HEK293 (cell line): ENCODE results near the gene PROM2.

ENCODE experiments used
- BCL6B ChIP-seq: fragments of 450-650 bp; formaldehyde crosslinking; IDR thresholded peaks from 2 replicates; pipeline ENCODE4 v1.5.1; 2017; ENCODE audit warnings: missing biosample characterization, missing genetic modification characterization
- CTCF ChIP-seq: fragments of 450-650 bp; formaldehyde crosslinking; IDR thresholded peaks from 2 replicates; pipeline ENCODE4 v1.5.1; 2016; ENCODE audit warnings: missing biosample characterization, missing genetic modification characterization
- MZF1 ChIP-seq: fragments of 450-650 bp; formaldehyde crosslinking; IDR thresholded peaks from 2 replicates; pipeline ENCODE4 v1.5.1; 2017; ENCODE audit warnings: missing biosample characterization, missing genetic modification characterization, borderline replicate concordance
- YY1 ChIP-seq: fragments of 450-650 bp; formaldehyde crosslinking; IDR thresholded peaks from 2 replicates; pipeline ENCODE4 v1.5.1; 2018; ENCODE audit warnings: missing biosample characterization, missing genetic modification characterization
- ZBTB1 ChIP-seq: fragments of 450-650 bp; formaldehyde crosslinking; IDR thresholded peaks from 2 replicates; pipeline ENCODE4 v1.5.1; 2016; ENCODE audit warnings: missing biosample characterization, missing genetic modification characterization
- ZBTB20 ChIP-seq: fragments of 450-650 bp; formaldehyde crosslinking; IDR thresholded peaks from 2 replicates; pipeline ENCODE4 v1.5.1; 2016; ENCODE audit warnings: missing biosample characterization, missing genetic modification characterization
- ZNF302 ChIP-seq: fragments of 450-650 bp; formaldehyde crosslinking; IDR thresholded peaks from 2 replicates; pipeline ENCODE4 v1.5.1; 2016; ENCODE audit warnings: missing biosample characterization, missing genetic modification characterization, low read depth
- ZNF501 ChIP-seq: fragments of 450-650 bp; formaldehyde crosslinking; IDR thresholded peaks from 2 replicates; pipeline ENCODE4 v1.5.1; 2016; ENCODE audit warnings: missing biosample characterization, missing genetic modification characterization
- ZNF585B ChIP-seq: fragments of 450-650 bp; formaldehyde crosslinking; IDR thresholded peaks from 2 replicates; pipeline ENCODE4 v1.5.1; 2016; ENCODE audit warnings: missing biosample characterization, missing genetic modification characterization
- ZNF626 ChIP-seq: fragments of 450-650 bp; sonication (Bioruptor Pico); formaldehyde crosslinking; IDR thresholded peaks from 2 replicates; pipeline ENCODE4 v1.5.1; 2018; ENCODE audit warnings: missing biosample characterization, missing genetic modification characterization, inconsistent platforms
- ZNF830 ChIP-seq: fragments of 450-650 bp; IDR thresholded peaks from 2 replicates; pipeline ENCODE4 v1.5.0; 2018; ENCODE audit warnings: missing biosample characterization, missing genetic modification characterization, low read depth, mild to moderate bottlenecking, moderate library complexity
- TF ChIP-seq, protein P1 (sequence below): fragments of 450-650 bp; formaldehyde crosslinking; IDR thresholded peaks from 2 replicates; pipeline ENCODE4 v1.5.1; 2016; ENCODE audit warnings: missing biosample characterization, missing genetic modification characterization
- TF ChIP-seq, protein P2 (sequence below): fragments of 450-650 bp; formaldehyde crosslinking; IDR thresholded peaks from 2 replicates; pipeline ENCODE4 v1.5.1; 2016; ENCODE audit warnings: missing biosample characterization, missing genetic modification characterization, borderline replicate concordance

DNA sequence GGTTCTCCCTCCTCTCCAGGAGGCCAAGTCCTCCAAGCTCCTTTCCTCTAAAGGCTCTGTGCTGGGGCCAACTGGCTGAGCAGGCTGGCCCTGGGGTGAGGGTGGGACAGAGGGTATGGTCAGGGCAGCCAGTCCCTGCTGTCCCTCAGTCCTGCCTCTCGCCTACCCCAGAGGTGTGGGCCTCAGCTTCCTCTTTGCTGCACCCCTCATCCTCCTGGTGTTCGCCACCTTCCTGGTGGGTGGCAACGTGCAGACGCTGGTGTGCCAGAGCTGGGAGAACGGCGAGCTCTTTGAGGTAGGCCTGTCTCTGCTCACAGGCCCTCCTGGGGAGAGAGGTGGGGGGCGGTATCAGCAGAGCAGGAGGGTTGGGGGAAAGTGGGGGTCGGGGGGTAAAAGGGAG is 6.8 kb downstream of the PROM2 start:
- no peak for TF ChIP-seq CTCF
- no peak for TF ChIP-seq ZNF302
- TF ChIP-seq ZBTB20: no peak
- no peak for TF ChIP-seq ZNF501 (tag by site-specific recombination)
- TF ChIP-seq ZBTB1 (tag by site-specific recombination): no peak
- no peak for TF ChIP-seq ZNF626
- TF ChIP-seq, protein P1, sequence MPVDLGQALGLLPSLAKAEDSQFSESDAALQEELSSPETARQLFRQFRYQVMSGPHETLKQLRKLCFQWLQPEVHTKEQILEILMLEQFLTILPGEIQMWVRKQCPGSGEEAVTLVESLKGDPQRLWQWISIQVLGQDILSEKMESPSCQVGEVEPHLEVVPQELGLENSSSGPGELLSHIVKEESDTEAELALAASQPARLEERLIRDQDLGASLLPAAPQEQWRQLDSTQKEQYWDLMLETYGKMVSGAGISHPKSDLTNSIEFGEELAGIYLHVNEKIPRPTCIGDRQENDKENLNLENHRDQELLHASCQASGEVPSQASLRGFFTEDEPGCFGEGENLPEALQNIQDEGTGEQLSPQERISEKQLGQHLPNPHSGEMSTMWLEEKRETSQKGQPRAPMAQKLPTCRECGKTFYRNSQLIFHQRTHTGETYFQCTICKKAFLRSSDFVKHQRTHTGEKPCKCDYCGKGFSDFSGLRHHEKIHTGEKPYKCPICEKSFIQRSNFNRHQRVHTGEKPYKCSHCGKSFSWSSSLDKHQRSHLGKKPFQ (tag by site-specific recombination): no peak
- TF ChIP-seq ZNF830 (tag by site-specific recombination): no peak
- no peak for TF ChIP-seq BCL6B (tag by site-specific recombination)
- TF ChIP-seq ZNF585B (tag by site-specific recombination): no peak
- no peak for TF ChIP-seq YY1
- TF ChIP-seq MZF1: no peak
- TF ChIP-seq, protein P2, sequence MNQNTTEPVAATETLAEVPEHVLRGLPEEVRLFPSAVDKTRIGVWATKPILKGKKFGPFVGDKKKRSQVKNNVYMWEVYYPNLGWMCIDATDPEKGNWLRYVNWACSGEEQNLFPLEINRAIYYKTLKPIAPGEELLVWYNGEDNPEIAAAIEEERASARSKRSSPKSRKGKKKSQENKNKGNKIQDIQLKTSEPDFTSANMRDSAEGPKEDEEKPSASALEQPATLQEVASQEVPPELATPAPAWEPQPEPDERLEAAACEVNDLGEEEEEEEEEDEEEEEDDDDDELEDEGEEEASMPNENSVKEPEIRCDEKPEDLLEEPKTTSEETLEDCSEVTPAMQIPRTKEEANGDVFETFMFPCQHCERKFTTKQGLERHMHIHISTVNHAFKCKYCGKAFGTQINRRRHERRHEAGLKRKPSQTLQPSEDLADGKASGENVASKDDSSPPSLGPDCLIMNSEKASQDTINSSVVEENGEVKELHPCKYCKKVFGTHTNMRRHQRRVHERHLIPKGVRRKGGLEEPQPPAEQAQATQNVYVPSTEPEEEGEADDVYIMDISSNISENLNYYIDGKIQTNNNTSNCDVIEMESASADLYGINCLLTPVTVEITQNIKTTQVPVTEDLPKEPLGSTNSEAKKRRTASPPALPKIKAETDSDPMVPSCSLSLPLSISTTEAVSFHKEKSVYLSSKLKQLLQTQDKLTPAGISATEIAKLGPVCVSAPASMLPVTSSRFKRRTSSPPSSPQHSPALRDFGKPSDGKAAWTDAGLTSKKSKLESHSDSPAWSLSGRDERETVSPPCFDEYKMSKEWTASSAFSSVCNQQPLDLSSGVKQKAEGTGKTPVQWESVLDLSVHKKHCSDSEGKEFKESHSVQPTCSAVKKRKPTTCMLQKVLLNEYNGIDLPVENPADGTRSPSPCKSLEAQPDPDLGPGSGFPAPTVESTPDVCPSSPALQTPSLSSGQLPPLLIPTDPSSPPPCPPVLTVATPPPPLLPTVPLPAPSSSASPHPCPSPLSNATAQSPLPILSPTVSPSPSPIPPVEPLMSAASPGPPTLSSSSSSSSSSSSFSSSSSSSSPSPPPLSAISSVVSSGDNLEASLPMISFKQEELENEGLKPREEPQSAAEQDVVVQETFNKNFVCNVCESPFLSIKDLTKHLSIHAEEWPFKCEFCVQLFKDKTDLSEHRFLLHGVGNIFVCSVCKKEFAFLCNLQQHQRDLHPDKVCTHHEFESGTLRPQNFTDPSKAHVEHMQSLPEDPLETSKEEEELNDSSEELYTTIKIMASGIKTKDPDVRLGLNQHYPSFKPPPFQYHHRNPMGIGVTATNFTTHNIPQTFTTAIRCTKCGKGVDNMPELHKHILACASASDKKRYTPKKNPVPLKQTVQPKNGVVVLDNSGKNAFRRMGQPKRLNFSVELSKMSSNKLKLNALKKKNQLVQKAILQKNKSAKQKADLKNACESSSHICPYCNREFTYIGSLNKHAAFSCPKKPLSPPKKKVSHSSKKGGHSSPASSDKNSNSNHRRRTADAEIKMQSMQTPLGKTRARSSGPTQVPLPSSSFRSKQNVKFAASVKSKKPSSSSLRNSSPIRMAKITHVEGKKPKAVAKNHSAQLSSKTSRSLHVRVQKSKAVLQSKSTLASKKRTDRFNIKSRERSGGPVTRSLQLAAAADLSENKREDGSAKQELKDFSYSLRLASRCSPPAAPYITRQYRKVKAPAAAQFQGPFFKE (tag by site-specific recombination): no peak
